HG02623 (cell line): ENCODE data around the gene DNM1.
"Not testable (repeated sequence)": the region's sequence is repeated elsewhere in the genome, so short reads cannot be mapped to it uniquely, and the experiment has no call there.

Experiments
- ATAC-seq: cut with Tn5 transposase; IDR thresholded peaks from one replicate; pipeline ENCODE4 v1.9.1; 2021; ENCODE audit warnings: moderate library complexity; ENCODE audit not compliant: unreplicated experiment

The DNM1 gene

DNA sequence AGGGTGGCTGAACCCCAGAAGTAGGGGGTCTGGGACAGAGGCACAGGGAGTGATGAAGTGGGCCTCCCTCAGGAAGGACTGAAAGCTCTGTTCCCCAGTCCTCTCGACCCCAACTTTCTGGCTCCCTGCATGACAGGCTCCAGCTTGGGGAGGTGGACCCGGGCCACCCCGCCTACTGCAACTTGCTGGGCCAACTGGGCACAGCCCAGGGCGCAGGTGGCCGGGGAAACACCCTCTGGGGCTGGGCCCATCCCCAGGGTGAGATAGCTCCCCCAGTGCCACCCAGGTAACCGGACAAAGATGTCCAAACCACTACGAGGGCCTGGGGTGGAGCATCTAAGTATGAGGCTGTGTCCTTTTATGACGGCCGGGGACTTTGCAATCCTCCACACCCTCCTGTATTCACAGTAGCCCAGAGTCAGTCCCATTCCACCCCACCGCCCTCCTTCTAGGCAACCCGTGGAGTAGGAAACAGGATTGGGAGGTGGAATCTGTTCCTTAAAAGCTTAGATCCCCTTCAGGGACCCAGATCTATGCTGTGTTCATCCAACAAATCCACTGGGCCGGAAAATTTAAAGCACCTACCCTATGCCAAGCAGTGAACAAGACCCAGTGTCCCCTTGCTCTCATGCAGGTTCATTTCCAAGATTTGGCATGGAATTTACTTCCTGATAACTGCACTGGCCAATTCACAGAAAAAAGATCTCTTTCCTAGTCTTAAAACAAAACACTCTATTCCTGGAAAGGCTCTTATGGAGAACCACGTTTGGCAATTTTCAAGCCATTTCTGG is 19.9 kb downstream of the DNM1 start:
- ATAC-seq = no peak

GRCh38 chr9:128224877-128225276 is 21.7 kb downstream of the DNM1 start:
- no peak for ATAC-seq

GRCh38 chr9:128225770-128226411 is 22.7 kb downstream of the DNM1 start:
- no peak for ATAC-seq

DNA sequence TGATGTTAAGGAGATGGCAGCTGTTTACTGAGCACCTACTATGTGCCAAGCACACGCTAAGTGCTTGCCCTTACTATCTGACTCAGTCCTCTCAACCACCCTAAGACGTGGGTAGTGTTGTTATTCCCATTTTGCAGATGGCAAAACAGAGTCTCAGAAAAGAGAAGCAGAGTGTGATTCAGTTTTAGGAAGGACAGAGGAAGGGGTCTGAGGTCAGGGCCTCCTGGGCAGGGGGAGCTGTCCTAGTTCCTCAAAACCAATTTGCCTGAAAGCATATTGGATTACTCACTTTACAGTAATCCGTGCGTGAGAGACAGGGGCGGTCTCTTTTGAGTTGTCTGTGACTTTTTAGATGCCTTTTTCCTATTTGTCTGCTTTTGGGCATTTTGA is 23.2 kb downstream of the DNM1 start:
- ATAC-seq = no peak

- ATAC-seq = not testable (repeated sequence)
Measured at GRCh38 chr9:128230897-128231296, 27.7 kb downstream of the DNM1 start.

DNA sequence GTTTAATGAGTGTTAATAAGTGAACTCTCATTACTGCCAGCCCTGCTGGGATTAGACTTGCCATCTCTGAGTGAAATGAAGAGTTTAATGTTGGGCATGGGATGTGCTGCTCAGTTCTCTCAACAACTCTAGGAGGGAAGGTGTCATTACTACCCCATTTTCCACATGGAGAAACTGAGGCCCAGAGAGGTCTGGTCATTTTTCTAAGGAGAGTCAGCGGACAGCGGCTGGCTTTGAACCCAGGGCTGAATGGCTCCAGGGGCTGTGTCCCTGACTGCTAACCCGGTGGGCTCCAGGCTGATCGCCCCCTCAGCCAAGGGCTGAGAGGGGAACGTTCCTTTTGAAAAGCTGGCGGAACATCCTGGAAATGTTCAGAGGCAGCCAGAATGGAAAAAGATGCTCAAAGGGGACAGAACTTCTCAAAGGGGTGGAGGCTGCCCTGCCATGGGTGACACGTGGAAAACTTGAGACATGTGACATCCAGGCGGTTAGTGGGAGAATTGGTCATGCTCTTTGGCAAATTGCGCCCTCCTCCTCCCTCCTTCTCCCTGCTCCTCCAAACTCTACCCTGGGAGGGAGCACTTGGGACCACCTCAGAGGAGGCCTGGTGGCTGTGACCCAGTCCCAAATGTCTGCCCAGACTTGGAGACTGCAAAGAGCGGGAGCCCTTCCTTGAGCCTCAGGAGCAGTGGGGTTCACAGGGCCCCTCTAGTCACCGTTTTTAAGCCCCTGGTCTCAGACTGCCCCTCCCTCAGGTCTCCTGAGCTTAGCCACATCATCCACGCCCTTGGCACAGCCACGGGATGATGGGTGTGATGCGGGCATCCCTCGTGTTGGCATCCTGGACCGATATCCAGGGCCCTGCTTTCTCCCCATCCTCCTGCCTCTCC is 28.7 kb downstream of the DNM1 start:
- no peak for ATAC-seq

DNA sequence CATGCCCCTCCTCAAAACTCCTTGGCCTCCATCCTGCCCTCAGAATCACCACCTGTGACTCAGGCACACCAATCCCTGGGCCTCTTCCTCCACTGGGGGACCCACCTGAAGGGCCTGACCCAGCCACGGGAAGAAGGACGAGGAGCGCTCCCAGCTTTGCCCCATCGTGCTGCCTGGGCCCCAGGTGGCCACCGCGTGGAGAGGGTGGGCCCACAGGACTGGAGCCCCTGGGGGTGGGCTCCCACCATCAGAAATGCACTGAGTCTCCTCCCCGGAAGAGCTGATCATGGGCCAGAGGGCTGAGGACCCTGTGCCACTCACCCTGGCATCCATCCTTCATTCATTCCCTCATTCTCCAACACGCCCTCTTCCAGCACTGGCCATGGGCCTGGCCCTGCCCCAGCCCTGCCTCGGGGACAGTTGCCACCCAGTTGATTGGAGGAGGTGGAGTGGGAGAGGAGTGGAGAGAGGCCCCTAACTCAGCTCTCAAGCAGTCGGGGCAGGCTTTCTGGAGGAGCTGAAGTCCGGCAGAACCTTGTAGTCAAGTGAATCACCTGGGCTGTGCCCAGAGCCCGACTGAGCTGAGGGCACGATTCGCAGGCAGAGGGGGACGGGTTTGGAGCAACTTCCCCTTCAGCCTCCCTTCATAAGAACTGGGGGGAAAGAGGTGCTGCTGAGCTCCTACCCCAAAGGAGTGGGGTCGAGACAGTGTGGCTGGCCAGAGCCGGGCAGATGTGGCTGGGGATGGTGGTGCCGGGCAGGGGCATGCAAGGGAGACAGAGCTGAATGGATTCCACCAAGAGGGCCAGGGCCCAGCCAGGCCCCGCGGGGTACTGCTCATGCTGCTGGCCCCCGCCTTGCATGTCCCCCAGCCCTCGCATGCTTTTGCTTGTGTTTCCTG is 29.6 kb downstream of the DNM1 start:
- no peak for ATAC-seq

- ATAC-seq = no peak
Measured at GRCh38 chr9:128233817-128234406, 30.7 kb downstream of the DNM1 start.

DNA sequence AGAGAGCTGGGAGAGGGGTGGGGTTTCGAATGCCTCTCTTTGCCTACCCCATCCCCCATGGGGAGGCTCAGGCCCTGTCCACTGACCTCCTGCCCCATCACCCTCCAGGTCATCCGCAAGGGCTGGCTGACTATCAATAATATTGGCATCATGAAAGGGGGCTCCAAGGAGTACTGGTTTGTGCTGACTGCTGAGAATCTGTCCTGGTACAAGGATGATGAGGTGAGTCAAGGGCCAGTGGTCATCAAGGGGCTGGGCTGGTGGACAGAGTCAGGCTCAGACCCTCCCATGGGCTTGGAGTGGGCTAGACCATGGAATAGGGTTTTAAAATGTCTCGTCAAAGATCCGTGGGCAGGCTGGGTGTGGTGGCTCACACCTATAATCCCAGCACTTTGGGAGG is 38.9 kb downstream of the DNM1 start:
- no peak for ATAC-seq

- no peak for ATAC-seq
Measured at GRCh38 chr9:128242828-128243214, 39.6 kb downstream of the DNM1 start.

DNA sequence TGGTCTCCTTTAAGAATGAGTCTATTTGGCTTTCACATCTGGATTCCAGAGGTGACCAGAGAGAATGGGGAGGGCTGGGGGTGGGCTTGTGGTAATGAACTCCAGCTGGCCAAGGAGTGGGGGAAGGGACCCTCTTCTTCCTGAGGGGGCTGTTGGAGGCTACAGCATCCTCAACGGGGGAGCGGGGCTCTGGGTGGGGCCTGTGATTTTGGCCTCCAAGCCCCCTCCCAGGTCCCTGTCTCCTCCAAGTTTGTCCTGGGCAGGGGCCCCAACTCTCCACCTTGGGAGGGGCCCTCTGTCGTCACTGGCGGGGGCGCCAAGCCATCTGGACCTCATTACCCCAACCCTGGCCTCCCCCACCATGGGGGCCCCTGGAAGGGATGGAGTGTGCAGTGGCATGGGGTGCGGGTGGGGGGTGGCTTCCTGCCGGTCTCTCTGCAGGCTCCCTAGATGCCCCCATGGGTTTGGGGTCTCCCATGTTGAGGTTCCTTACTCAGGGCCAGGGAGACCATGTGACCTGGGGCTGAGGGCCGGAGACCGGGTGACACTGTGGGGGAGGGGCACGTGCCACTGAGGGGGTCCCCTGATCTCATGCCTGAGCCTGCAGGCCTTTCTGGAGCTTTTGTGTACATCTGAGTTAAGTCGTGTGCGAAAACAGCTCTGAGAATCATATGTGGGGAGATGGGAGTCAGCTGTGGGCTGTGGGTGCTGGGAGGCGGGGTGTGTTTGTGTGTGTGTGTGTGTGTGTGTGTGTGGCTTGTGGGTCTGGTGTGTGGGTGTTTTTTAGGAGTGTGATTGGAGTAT is 40.2 kb downstream of the DNM1 start:
- ATAC-seq = no peak

GRCh38 chr9:128244091-128244836 is 41.1 kb downstream of the DNM1 start:
- no peak for ATAC-seq

DNA sequence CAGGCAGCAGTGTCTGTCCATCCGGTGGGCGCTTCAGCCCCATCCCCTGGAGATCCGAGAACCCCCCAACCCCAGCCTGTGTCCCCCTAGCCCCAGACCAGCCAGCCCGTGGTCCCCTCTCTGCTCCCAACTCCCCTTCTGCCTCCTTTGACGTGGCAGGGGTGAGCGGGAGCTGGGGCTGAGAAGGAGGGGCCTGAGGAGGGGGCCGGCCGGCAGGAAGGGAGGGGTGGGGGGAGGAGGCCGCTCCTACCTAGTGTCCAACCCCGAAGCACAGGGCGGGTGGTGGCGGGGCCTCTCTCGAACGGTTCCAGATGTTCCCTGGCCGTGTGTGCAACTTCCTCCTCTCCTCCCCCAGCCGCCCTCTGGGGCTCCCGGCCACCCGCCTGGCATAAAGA is 41.7 kb downstream of the DNM1 start:
- ATAC-seq = no peak

GRCh38 chr9:128245421-128246151 is 42.4 kb downstream of the DNM1 start:
- ATAC-seq = no peak

DNA sequence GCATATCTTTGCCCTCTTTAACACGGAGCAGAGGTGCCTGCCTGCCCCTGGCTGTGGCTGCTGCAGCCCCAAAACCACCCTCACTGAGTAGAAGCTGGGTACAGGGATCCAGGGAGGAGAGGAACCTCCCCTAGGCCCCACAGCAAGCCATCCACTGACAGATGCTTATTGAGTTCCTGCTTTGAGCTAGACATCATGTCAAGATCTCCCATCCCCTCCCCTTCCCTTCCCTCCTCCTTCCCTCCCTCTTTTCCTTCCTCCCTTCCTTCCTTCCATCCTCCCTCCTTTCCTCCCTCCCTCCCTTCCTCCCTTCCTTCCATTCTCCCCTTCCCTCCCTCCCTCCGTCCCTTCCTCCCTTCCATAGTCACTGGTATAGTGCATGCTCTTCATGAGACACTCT is 43.3 kb downstream of the DNM1 start:
- ATAC-seq = no peak

GRCh38 chr9:128247226-128247803 is 44.1 kb downstream of the DNM1 start:
- ATAC-seq = no peak

DNA sequence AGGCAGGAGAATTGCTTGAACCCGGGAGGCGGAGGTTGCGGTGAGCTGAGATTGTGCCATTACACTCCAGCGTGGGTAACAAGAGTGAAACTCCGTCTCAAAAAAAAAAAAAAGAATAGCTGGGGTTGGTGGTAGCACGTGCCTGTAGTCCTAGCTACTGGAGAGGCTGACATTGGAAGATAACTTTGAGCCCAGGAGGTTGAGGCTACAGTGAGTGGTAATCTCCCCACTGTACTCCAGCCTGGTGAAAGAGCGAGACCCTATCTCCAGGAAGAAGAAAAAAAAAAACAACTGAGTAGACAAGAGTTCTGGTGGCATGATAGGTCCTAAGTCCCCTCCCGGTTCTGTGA is 46.4 kb downstream of the DNM1 start:
- ATAC-seq = no peak
